Measurements from ENCODE around the gene MYO5B.
"Not testable (repeated sequence)": the region's sequence is repeated elsewhere in the genome, so short reads cannot be mapped to it uniquely, and the experiment has no call there.

The MYO5B gene

GRCh38 chr18:49845629-49846360 is 349.2 kb downstream of the MYO5B start:
- in situ Hi-C loops (cut with HindIII; ENCODE audit: low pct_ligation_motif_present, low pct_unique_long_range_greater_than_20kb, low sequenced_read_pairs): no loop called here
- no peak for DNase-seq

GRCh38 chr18:49844903-49845302 is 350.0 kb downstream of the MYO5B start:
- DNase-seq: no peak

GRCh38 chr18:49843778-49844625 is 350.9 kb downstream of the MYO5B start:
- DNase-seq: no peak
- in situ Hi-C loops (cut with HindIII; ENCODE audit: low pct_ligation_motif_present, low pct_unique_long_range_greater_than_20kb, low sequenced_read_pairs): no loop called here

More at GRCh38 chr18:49844903-49845302, 350.0 kb downstream of the MYO5B start:
- in situ Hi-C loops (cut with HindIII; ENCODE audit: low pct_ligation_motif_present, low pct_unique_long_range_greater_than_20kb, low sequenced_read_pairs): no loop called here

- in situ Hi-C loops (cut with HindIII; ENCODE audit: low pct_ligation_motif_present, low pct_unique_long_range_greater_than_20kb, low sequenced_read_pairs): no loop called here
- DNase-seq: no peak
These were observed 351.8 kb downstream of the MYO5B start for GRCh38 chr18:49843131-49843530.

GRCh38 chr18:49842656-49843055 is 352.3 kb downstream of the MYO5B start:
- DNase-seq: no peak
- in situ Hi-C loops (cut with HindIII; ENCODE audit: low pct_ligation_motif_present, low pct_unique_long_range_greater_than_20kb, low sequenced_read_pairs): no loop called here

- DNase-seq: no peak
- in situ Hi-C loops (cut with HindIII; ENCODE audit: low pct_ligation_motif_present, low pct_unique_long_range_greater_than_20kb, low sequenced_read_pairs): no loop called here
These were observed 353.4 kb downstream of the MYO5B start for GRCh38 chr18:49841236-49842217.

GRCh38 chr18:49839012-49839411 is 355.9 kb downstream of the MYO5B start:
- in situ Hi-C loops (cut with HindIII; ENCODE audit: low pct_ligation_motif_present, low pct_unique_long_range_greater_than_20kb, low sequenced_read_pairs): no loop called here
- peak; percentile 70 for DNase-seq

GRCh38 chr18:49838381-49838780 is 356.6 kb downstream of the MYO5B start:
- in situ Hi-C loops (cut with HindIII; ENCODE audit: low pct_ligation_motif_present, low pct_unique_long_range_greater_than_20kb, low sequenced_read_pairs): no loop called here
- DNase-seq: no peak

- in situ Hi-C loops (cut with HindIII; ENCODE audit: low pct_ligation_motif_present, low pct_unique_long_range_greater_than_20kb, low sequenced_read_pairs): no loop called here
- DNase-seq: no peak
These were observed 357.1 kb downstream of the MYO5B start for GRCh38 chr18:49837889-49838288.

GRCh38 chr18:49837316-49837835 is 357.6 kb downstream of the MYO5B start:
- DNase-seq; in situ Hi-C loops (cut with HindIII; ENCODE audit: low pct_ligation_motif_present, low pct_unique_long_range_greater_than_20kb, low sequenced_read_pairs): not testable (repeated sequence)

GRCh38 chr18:49835405-49835804 is 359.5 kb downstream of the MYO5B start:
- DNase-seq: no peak
- in situ Hi-C loops (cut with HindIII; ENCODE audit: low pct_ligation_motif_present, low pct_unique_long_range_greater_than_20kb, low sequenced_read_pairs): no loop called here

GRCh38 chr18:49834258-49834657 is 360.7 kb downstream of the MYO5B start:
- no peak for DNase-seq
- in situ Hi-C loops (cut with HindIII; ENCODE audit: low pct_ligation_motif_present, low pct_unique_long_range_greater_than_20kb, low sequenced_read_pairs): no loop called here

- no peak for DNase-seq
- in situ Hi-C loops (cut with HindIII; ENCODE audit: low pct_ligation_motif_present, low pct_unique_long_range_greater_than_20kb, low sequenced_read_pairs): no loop called here
These were observed 361.1 kb downstream of the MYO5B start for GRCh38 chr18:49833814-49834213.

- no peak for DNase-seq
- in situ Hi-C loops (cut with HindIII; ENCODE audit: low pct_ligation_motif_present, low pct_unique_long_range_greater_than_20kb, low sequenced_read_pairs): no loop called here
These were observed 362.7 kb downstream of the MYO5B start for GRCh38 chr18:49832221-49832647.

- in situ Hi-C loops (cut with HindIII; ENCODE audit: low pct_ligation_motif_present, low pct_unique_long_range_greater_than_20kb, low sequenced_read_pairs): no loop called here
- DNase-seq: no peak
These were observed 367.0 kb downstream of the MYO5B start for GRCh38 chr18:49827996-49828395.

GRCh38 chr18:49819823-49820671 is 374.9 kb downstream of the MYO5B start:
- DNase-seq: no peak

GRCh38 chr18:49819071-49819662 is 375.8 kb downstream of the MYO5B start:
- in situ Hi-C loops (cut with HindIII; ENCODE audit: low pct_ligation_motif_present, low pct_unique_long_range_greater_than_20kb, low sequenced_read_pairs): no loop called here

More at GRCh38 chr18:49819823-49820671, 374.9 kb downstream of the MYO5B start:
- in situ Hi-C loops (cut with HindIII; ENCODE audit: low pct_ligation_motif_present, low pct_unique_long_range_greater_than_20kb, low sequenced_read_pairs): no loop called here

More at GRCh38 chr18:49819071-49819662, 375.8 kb downstream of the MYO5B start:
- DNase-seq: no peak
